Stimulated activated CD4-positive, alpha-beta T cell treated with anti-CD3 and anti-CD28 coated beads, Interleukin-1b, Interleukin-23, amount 100 ng/mL, for 24 hours (primary cell): ENCODE results near the gene TRIM17.

ENCODE experiments used
- DNase-seq, 4 experiments: peaks; one replicate each; pipeline ENCODE4 v3.0.0-alpha.2; 2020; ENCODE audit warnings: low read depth in 4 of 4, low spot score in 1 of 4

TRIM17 gene

GRCh38 chr1:228358039-228358763 lies 58.5 kb downstream of the TRIM17 start:
- DNase-seq: no peak
